GM04504 (cell line): ENCODE data around the gene FBXL15.

Experiments used
- DNase-seq: peaks from one replicate; pipeline ENCODE4 v3.0.0-alpha.2; 2012; ENCODE audit warnings: low read depth

Gene FBXL15

DNA sequence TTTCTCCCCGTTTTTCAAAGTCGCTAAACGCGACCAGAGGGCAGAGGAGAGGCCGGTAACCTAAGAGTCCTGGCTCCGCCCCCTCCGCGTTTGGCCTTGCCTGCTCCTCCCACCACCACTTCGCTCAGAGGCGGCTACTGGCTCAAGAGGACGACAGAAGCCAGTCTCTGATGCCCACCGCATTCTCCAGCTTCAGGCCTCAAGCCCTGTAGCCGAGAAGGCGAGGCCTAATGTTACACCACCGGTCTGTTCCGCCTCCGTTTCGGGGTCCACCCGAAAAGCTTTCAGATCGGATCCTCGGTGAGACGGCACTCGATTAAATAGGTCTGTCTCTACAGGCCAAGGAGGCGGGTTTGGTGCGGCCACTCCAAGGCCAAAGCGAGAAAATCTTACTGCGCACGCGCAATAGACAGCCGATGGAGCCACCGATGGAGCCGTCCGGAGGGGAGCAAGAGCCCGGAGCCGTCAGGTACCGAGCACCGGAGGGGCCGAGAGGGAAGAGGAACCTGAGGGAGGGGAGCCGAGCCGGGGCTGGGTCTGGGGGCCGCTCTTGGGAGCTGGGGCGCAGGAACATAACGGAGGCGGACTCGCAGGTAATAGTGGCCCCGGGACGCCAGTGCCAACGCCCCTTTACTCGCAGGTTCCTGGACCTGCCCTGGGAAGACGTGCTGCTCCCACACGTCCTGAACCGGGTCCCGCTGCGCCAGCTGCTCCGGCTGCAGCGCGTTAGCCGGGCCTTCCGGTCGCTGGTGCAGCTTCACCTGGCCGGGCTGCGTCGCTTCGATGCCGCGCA lies at the start of gene FBXL15:
FBXL15 (plus strand) TSS at position 123 of the 793 bp plus-strand sequence; CDS start at position 417, 294 bp downstream.
- peak; percentile 95 for DNase-seq

- no peak for DNase-seq
Observed at GRCh38 chr10:102371295-102371694, 49.3 kb upstream of the FBXL15 start.

DNA sequence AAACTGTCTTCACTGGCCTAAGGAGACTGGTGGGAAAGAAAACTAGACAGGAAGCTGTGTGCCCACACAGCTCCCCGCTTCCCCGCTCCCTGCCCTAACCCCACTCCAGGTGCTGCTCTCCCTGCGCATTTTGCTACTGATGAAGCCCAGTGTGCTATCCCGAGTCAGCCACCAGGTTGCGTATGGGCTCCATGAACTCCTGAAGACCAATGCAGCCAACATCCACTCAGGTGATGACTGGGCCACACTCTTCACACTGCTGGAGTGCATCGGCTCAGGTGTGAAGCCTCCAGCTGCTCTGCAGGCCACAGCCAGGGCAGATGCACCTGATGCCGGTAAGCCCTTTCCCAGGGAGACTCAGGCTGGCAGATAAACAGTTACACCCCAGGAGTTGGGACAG lies 45.4 kb upstream of the FBXL15 start:
- DNase-seq: no peak

GRCh38 chr10:102375867-102376266 lies 44.8 kb upstream of the FBXL15 start:
- no peak for DNase-seq

GRCh38 chr10:102376901-102377300 lies 43.7 kb upstream of the FBXL15 start:
- DNase-seq: no peak

- DNase-seq: no peak
Observed at GRCh38 chr10:102379383-102379782, 41.3 kb upstream of the FBXL15 start.

DNA sequence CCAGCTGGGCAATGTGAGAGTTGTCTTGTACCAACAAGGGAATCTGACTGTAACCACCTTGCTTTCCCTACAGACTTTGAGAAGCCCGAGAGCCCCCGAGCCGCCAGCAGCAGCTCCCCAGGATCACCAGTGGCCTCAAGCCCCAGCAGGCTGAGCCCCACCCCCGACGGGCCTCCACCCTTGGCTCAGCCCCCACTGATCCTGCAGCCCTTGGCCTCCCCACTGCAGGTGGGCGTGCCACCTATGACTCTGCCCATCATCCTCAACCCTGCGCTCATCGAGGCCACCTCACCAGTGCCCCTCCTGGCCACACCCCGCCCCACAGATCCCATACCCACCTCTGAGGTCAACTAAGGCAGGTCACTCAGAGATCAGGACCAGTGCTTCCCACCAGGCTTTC lies 38.7 kb upstream of the FBXL15 start:
- no peak for DNase-seq

GRCh38 chr10:102382871-102383270 lies 37.8 kb upstream of the FBXL15 start:
- DNase-seq: no peak

DNA sequence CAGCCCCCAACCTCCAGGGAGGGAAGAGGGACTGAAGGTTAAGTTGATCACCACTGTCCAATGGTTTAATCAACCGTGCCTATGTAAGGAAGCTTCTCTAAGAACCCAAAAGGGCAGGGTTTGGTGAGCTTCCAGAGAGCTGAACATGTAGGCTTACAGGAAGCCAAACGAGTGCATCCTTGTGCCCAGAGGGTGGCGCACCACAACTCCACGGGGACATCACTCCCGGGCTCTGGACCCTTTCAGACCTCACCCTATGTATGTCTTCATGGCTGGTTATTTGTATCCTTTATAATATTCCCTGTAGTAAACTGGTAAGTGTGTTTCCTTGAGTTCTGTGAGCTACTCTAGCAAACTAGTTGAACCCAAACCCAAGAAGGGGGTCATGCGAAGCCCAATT lies 36.6 kb upstream of the FBXL15 start:
- no peak for DNase-seq

DNA sequence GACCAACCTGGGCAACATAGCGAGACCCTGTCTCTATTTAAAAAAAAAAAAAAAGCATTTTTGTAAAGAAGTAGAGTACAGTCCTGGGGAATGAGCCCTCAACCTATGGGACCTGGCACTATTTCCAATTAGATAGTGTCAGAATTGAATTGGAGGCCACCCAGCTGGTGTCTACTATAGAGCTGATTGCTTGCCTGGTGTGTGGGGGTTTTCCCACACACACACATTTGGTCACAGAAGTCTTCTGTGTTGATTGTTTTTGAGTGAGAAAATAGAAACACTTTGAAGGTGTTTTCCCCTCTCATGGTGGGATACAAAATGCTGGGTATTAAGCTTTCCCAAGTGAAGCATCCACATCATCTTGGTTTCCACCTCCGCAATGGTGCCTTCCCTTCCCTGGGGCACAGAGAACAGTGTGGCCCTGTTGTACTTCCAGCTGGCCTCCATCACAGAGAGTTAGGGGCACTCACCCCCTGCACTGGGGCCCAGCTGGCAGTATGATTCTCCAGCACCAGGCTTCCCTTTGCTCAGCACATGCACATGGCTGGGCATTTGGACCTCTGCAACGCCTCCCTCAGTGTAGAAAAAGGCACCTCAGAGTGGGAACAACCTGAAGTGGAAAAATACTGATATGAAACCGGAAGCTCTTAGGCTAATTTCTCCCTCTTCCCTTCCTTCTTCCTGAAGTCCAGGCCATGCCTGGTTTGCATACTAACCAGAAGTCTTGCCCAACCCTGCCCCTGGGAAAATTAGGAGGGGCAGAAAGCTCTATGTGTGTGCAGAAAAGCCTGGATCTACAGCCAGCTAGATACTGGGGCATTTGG lies 35.8 kb upstream of the FBXL15 start:
- DNase-seq: no peak

DNA sequence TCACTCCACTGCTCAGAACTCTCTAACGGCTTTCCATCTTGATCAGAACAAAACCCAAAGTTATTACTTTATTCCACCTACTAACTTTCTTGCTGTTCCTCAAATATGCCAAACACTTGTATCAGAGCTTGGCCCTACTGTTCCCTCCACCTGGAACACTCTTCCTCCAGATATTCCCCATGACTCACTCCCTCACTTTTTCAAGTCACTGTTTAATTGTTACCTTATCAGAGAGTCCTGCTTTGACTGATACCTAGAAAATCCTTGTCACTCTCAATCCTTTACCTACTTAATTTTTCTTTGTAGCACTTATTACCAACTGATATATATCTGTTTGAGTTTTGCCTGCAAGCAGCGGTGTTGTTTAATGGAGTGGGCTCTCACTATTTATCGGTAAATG lies 30.7 kb upstream of the FBXL15 start:
- DNase-seq: no peak

GRCh38 chr10:102392306-102392705 lies 28.3 kb upstream of the FBXL15 start:
- no peak for DNase-seq

GRCh38 chr10:102393411-102394078 lies 27.1 kb upstream of the FBXL15 start:
- no peak for DNase-seq

- DNase-seq: peak; percentile 83
Observed at GRCh38 chr10:102394079-102394800, 26.4 kb upstream of the FBXL15 start.

DNA sequence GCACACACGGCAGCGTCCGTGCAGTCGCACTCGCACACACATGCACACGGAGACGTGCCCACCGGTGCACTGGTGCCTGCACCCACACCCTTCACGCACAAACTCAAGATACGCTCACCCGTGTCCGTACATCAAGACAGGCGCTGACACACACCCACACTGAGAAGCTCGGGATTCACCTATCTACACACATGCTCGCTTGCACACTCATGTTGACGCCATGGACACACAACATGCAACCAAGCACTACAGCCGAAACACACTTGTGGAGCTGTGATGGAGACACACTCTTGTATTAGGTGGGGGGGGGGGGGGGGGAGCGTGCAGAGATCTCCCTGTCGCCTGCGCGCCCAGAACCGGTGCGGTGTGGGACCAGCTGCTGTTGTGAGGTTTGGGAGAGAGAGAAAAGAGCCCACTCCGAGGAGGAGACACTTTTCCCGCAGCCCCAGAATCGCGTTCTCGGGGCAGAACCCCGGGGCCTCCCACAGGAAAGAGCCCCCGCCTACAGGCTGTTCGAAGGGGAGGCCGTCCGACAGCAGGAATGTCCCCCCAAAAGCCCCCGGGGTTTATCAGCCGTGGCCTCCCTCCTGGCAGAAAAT lies 25.7 kb upstream of the FBXL15 start:
- DNase-seq: no peak

- DNase-seq: peak; percentile 61
Observed at GRCh38 chr10:102395400-102396316, 25.0 kb upstream of the FBXL15 start, which contains the start of gene NFKB2. Gene NFKB2, plus strand, starts transcription at chr10:102395705. Its CDS starts 255 bp downstream, at chr10:102395960.

- no peak for DNase-seq
Observed at GRCh38 chr10:102396317-102396650, 24.4 kb upstream of the FBXL15 start.

- DNase-seq: no peak
Observed at GRCh38 chr10:102396730-102397151, 23.9 kb upstream of the FBXL15 start.

DNA sequence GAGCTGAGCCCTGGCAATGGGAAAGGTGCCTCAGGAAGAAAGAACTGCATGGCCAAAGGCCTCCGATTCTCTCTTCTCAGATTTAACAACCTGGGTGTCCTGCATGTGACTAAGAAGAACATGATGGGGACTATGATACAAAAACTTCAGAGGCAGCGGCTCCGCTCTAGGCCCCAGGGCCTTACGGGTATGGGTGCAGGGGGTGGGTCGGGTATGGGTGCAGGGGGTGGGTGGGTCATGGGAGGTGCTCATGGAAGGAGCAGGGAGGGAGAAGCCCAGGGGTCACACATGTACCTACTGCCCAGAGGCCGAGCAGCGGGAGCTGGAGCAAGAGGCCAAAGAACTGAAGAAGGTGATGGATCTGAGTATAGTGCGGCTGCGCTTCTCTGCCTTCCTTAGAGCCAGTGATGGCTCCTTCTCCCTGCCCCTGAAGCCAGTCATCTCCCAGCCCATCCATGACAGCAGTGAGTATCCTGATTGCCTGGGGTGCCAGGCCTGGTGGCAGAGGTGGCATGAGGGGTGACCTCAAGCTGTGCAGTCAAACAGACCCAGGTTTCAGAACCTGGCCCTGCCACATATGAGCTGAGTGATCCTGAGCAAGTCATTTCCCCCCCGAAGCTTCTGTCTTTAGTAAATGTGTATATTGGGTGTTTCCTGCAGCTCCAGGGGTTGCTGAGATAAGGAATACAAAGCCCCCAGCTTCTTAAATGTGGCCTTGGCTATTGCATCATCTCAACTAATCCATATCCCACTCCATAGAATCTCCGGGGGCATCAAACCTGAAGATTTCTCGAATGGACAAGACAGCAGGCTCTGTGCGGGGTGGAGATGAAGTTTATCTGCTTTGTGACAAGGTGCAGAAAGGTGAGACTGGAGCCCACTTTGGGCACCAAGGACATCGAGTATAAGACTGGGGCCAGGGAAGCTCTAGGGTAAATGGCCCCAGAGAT lies 23.1 kb upstream of the FBXL15 start:
- DNase-seq: no peak
